CD4-positive, alpha-beta T cell treated with Interferon alpha-2 for 1 hour (primary cell): ENCODE data around the gene POC1A.

Experiments
- DNase-seq, 2 donors: peaks; one replicate each; pipeline ENCODE4 v3.0.0-alpha.2; 2020 to 2022

Gene POC1A

GRCh38 chr3:52099001-52099401 is 55.2 kb downstream of the POC1A start:
- DNase-seq, result no peak

GRCh38 chr3:52097851-52098507 is 56.2 kb downstream of the POC1A start:
- DNase-seq, result no peak

- no peak for DNase-seq
These were observed 58.0 kb downstream of the POC1A start for GRCh38 chr3:52095990-52096775.

GRCh38 chr3:52094571-52095485 is 59.4 kb downstream of the POC1A start:
- no peak for DNase-seq

GRCh38 chr3:52093756-52094545 is 60.3 kb downstream of the POC1A start:
- DNase-seq, result no peak

- DNase-seq, result no peak
These were observed 61.3 kb downstream of the POC1A start for GRCh38 chr3:52092891-52093290.

GRCh38 chr3:52092271-52092660 is 62.0 kb downstream of the POC1A start:
- no peak for DNase-seq

- no peak for DNase-seq
These were observed 62.5 kb downstream of the POC1A start for GRCh38 chr3:52091586-52092270.

- DNase-seq, result no peak
These were observed 63.2 kb downstream of the POC1A start for GRCh38 chr3:52090933-52091468.

- no peak for DNase-seq
These were observed 63.9 kb downstream of the POC1A start for GRCh38 chr3:52090131-52090932.

GRCh38 chr3:52089691-52090090 is 64.5 kb downstream of the POC1A start:
- DNase-seq, result no peak

GRCh38 chr3:52088445-52089367 is 65.5 kb downstream of the POC1A start:
- peak in 1 of 2 donors; percentile 54 for DNase-seq

GRCh38 chr3:52087731-52088130 is 66.5 kb downstream of the POC1A start:
- DNase-seq, result no peak

- no peak for DNase-seq
These were observed 67.1 kb downstream of the POC1A start for GRCh38 chr3:52086976-52087663.

- no peak for DNase-seq
These were observed 67.8 kb downstream of the POC1A start for GRCh38 chr3:52086461-52086860.

GRCh38 chr3:52085681-52086282 is 68.4 kb downstream of the POC1A start:
- DNase-seq, result no peak

- DNase-seq, result no peak
These were observed 69.1 kb downstream of the POC1A start for GRCh38 chr3:52084954-52085680.
